Mucosa of descending colon (tissue), 3 donors: ENCODE data around the gene CEBPZ. TPM values are rescaled to one million over a fixed set of nuclear protein-coding genes. Genes with fewer than 3 reads are reported as not detected.

Experiments used
- ATAC-seq: fragments of 200-7000 bp; cut with Tn5 transposase; one replicate; pipeline ENCODE4 v1.9.1; 2020; ENCODE audit warnings: mild to moderate bottlenecking, moderate library complexity
- DNase-seq, 3 donors: peaks; one replicate each; pipeline ENCODE4 v3.0.0-alpha.2; 2020
- H3K36me3 ChIP-seq: fragments of 200-600 bp; one replicate; pipeline ENCODE4 v1.8.0; 2021; ENCODE audit warnings: low read depth, mild to moderate bottlenecking
- H3K4me1 ChIP-seq: fragments of 200-600 bp; one replicate; pipeline ENCODE4 v1.8.0; 2021; ENCODE audit warnings: low read depth, mild to moderate bottlenecking
- H3K4me3 ChIP-seq: fragments of 200-600 bp; one replicate; pipeline ENCODE4 v1.8.0; 2021; ENCODE audit warnings: mild to moderate bottlenecking
- H3K9me3 ChIP-seq: fragments of 200-600 bp; one replicate; pipeline ENCODE4 v1.8.0; 2021; ENCODE audit warnings: mild to moderate bottlenecking
- CTCF ChIP-seq: fragments of 200-600 bp; IDR thresholded peaks from one replicate; pipeline ENCODE4 v1.8.0; 2022; ENCODE audit warnings: antibody characterized with exemption, mild to moderate bottlenecking
- intact Hi-C, 2 donors: fragments of 100-400 bp; cut with DNase I in 1 of 2; cut with micrococcal nuclease in 1 of 2; formaldehyde crosslinking; loops; one replicate each; pipeline versions ENCODE4 v1.11.0 to v1.11.1; 2022; cut with DNase I, micrococcal nuclease
- total RNA-seq, 3 donors: library from RNA; stranded (reverse); fragmentation: NEBNext Ultra II Directional in 2 of 3; extraction: Animal tissue kit (Norgen Biotek cat#: 25700) in 2 of 3; gene quantifications; one replicate each; pipeline versions ENCODE4 v1.2.1 to v1.2.4, GENCODE V29; 2021 to 2023
- donor health status: DM: no; HTN: no; CAD: no; lungs with moderate emphysema.
- donor health status: DM: no; HTN: no; CAD: no.
- donor health status: DM: no; HTN: yes; CAD: no.

The CEBPZ gene
- total RNA-seq, 3 donors from 2014 or later: 30.8 to 51.5 (median 32.8) TPM

- Histone ChIP-seq H3K4me3 (no peak overlapping the region), H3K36me3 (no peaks in the 10 kb centered on the region), H3K4me1 (no peaks in the 10 kb centered on the region), H3K9me3 (no peaks in the 10 kb centered on the region)
- DNase-seq (no peak), ATAC-seq (no peak)
- intact Hi-C loops: no loop called here
- TF ChIP-seq CTCF: no peak
These were observed 14.8 kb upstream of the CEBPZ start for GRCh38 chr2:37246205-37246604.

- no peaks in the 10 kb centered on the region for H3K36me3 ChIP-seq
- ATAC-seq (no peak), DNase-seq (no peak)
- no peak overlapping the region for H3K4me3 ChIP-seq
- no peak for TF ChIP-seq CTCF
- no peaks in the 10 kb centered on the region for H3K4me1 ChIP-seq
- intact Hi-C loops: no loop called here
- H3K9me3 ChIP-seq: no peaks in the 10 kb centered on the region
These were observed 13.4 kb upstream of the CEBPZ start for GRCh38 chr2:37244755-37245154.

- ATAC-seq (no peak), DNase-seq (no peak)
- Histone ChIP-seq H3K4me3 (no peak overlapping the region), H3K4me1 (no peaks in the 10 kb centered on the region), H3K9me3 (no peaks in the 10 kb centered on the region), H3K36me3 (no peaks in the 10 kb centered on the region)
- TF ChIP-seq CTCF: no peak
- intact Hi-C loops: no loop called here
These were observed 12.6 kb upstream of the CEBPZ start for GRCh38 chr2:37244017-37244416.

GRCh38 chr2:37243435-37243834 is 12.0 kb upstream of the CEBPZ start:
- Histone ChIP-seq H3K4me1 (no peaks in the 10 kb centered on the region), H3K36me3 (no peaks in the 10 kb centered on the region), H3K4me3 (no peak overlapping the region), H3K9me3 (no peaks in the 10 kb centered on the region)
- intact Hi-C loops: no loop called here
- DNase-seq (no peak), ATAC-seq (no peak)
- no peak for TF ChIP-seq CTCF

GRCh38 chr2:37232131-37232933 is 936 bp upstream of the CEBPZ start:
- no peak for TF ChIP-seq CTCF
- Histone ChIP-seq H3K36me3 (no peaks in the 10 kb centered on the region), H3K9me3 (no peaks in the 10 kb centered on the region), H3K4me3 (peak overlapping the region; percentile 65), H3K4me1 (peaks cover 25% of the 10 kb centered on the region)
- intact Hi-C loops: no loop called here
- peak in 2 of 3 donors; percentile 43 to 52 for DNase-seq
- ATAC-seq: peak; percentile 35
